ENCODE data around the gene ZGPAT.

Gene ZGPAT

DNA sequence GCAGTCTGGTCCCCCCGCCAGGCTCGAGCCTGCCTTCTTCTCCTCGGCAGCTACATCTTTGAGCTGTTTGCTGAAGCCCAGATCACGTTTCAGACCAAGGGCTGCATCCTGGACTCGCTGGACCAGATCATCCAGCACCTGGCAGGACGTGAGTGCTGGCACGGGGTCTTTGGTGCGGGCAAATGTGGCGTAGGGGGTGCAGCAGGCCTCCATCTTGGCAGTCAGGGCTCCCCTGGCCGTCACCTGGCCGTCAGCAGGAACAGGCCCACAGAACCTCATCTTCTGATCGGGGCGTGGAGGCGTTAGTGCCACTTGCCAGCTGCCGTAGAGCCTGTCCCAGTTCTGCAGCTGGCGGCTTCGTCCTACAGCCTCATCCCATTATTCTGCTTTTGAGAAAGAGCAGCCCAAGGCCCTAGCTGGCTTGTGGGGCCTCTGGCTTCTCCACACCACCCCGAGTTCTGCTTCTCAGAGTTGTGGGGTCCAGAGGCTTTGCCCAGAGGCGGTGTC lies 28.0 kb upstream of the ZGPAT start:
- H3K4me3 ChIP-seq (ENCODE audit: low read length), result no peak overlapping the region
- TF ChIP-seq, protein P1, sequence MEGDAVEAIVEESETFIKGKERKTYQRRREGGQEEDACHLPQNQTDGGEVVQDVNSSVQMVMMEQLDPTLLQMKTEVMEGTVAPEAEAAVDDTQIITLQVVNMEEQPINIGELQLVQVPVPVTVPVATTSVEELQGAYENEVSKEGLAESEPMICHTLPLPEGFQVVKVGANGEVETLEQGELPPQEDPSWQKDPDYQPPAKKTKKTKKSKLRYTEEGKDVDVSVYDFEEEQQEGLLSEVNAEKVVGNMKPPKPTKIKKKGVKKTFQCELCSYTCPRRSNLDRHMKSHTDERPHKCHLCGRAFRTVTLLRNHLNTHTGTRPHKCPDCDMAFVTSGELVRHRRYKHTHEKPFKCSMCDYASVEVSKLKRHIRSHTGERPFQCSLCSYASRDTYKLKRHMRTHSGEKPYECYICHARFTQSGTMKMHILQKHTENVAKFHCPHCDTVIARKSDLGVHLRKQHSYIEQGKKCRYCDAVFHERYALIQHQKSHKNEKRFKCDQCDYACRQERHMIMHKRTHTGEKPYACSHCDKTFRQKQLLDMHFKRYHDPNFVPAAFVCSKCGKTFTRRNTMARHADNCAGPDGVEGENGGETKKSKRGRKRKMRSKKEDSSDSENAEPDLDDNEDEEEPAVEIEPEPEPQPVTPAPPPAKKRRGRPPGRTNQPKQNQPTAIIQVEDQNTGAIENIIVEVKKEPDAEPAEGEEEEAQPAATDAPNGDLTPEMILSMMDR (conservative IDR thresholded peaks at IDR 0.05; ENCODE audit: low read length), result no peak
- DNase-seq (ENCODE audit: low read depth), result no peak

DNA sequence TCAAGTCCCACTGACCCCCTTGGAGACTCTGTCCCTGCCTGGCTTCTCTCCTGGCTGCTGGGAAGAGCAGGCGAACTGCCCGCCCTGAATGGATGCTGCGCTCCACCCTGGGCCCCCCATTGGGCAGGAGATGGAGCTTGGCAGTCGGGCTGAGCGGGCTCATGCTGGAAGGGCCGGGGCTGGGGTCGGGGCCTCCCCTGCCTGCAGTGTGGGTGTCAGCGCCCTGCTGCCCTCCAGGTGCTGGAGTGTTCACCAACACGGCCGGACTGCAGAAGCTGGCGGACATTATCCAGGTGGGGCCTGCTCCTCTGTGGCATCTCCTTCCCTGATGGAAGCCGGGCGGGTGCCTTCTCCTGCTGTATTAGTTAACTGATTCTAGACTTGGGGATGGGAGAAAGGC lies 27.4 kb upstream of the ZGPAT start:
- DNase-seq (ENCODE audit: low read depth), result no peak
- no peak overlapping the region for H3K4me3 ChIP-seq (ENCODE audit: low read length)
- TF ChIP-seq, protein P1 (conservative IDR thresholded peaks at IDR 0.05; ENCODE audit: low read length), result no peak

DNA sequence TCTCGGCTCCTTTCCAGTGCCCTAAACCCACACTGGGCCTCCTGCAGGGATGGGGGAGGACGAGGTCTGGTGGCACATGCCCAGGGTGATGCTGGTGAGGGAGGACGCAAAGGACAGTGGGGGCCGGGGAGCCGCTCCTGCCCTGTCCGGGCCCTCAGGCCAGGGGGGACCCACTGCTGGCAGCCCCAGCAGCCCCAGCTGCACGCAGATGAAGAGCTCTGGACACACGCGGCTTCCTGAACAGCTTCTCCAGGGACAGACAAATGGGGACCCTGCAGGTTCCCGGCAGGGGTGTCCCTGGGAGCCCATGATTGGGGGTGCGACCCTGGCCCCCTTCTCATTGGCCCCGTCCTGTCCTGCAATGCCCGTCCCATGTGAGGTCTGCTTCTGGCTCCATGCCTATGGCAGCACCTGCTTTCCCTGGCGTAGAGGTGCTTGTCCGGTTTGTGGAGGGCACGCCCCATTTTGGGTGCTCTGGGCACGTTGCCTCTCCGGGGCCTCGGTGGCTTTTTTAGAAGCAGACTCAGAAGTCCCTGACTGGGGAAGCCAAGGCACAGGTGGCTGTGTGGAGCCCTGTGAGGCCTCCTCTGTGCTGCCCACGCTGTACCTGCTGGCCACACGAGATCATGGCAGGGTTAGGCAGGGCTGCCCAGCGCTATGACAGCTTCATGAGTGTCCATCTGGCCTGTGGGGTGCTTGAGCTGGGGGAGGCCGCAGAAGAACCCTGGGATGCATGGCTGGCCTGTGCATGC lies 26.8 kb upstream of the ZGPAT start:
- no peak for DNase-seq (ENCODE audit: low read depth)
- H3K4me3 ChIP-seq (ENCODE audit: low read length), result no peak overlapping the region
- TF ChIP-seq, protein P1 (conservative IDR thresholded peaks at IDR 0.05; ENCODE audit: low read length), result no peak

DNA sequence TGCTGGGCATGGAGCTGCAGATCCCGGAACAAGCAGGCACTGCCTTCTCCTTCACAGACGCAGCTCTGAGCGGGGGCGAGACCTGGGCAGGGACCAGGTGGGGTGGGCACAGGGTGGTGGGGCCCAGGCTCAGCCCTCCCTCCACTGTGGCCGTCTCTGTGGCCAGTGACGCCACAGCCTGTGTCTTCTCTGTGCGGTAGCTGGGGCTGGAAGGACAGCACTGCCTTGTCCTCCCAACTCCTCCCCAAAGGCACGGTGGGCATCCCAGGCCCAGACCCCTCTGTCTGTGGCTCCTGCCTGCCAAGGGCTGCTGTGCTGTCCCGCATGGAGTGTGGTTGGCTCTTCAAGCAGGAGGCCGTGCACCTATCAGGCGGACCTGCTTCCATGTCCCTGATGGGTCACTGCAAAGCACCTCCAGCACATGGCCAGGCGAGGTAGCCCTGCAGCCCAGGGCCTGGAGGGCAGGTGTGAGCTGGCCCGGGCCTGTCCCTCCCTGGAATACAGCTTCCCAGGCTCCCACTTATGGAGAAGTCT lies 26.2 kb upstream of the ZGPAT start:
- DNase-seq (ENCODE audit: low read depth), result no peak
- TF ChIP-seq, protein P1 (conservative IDR thresholded peaks at IDR 0.05; ENCODE audit: low read length), result no peak
- no peak overlapping the region for H3K4me3 ChIP-seq (ENCODE audit: low read length)

DNA sequence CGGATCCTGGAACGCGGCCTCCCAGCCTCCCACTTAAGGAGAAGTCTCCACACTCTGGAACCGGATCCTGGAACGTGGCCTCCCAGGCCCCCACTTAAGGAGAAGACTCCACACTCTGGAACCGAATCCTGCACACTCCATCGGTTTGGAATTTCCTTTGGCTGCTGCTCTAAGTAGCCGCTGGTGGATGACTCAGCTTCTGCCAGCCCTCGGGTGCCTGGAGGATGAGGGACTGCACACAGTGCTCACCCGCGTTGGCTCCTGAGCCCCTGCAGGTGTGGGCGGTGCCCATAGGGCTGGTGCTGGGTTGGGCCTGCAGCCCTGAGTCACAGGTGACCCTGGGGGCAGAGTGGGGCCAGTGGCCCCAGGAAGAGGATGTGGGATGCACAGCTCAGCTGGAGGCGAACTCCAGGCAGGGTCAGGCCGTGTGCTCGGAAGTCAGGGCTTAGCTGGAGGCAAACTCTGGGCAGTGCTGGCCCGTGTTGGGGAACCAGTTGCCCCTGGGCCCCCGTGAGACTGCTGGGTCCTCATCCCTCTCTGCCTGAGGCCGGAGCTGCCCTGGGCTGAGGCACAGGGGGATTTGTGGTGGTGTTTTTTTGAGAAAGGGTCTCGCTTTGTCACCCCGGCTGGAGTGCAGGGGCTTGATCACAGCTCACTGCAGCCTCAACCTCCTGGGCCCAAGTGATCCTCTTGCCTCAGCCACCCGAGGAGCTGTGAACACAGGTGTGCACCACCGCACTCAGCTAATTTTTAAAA lies 25.3 kb upstream of the ZGPAT start:
- DNase-seq (ENCODE audit: low read depth), result peak; percentile 97
- no peak overlapping the region for H3K4me3 ChIP-seq (ENCODE audit: low read length)
- TF ChIP-seq, protein P1 (conservative IDR thresholded peaks at IDR 0.05; ENCODE audit: low read length), result no peak

DNA sequence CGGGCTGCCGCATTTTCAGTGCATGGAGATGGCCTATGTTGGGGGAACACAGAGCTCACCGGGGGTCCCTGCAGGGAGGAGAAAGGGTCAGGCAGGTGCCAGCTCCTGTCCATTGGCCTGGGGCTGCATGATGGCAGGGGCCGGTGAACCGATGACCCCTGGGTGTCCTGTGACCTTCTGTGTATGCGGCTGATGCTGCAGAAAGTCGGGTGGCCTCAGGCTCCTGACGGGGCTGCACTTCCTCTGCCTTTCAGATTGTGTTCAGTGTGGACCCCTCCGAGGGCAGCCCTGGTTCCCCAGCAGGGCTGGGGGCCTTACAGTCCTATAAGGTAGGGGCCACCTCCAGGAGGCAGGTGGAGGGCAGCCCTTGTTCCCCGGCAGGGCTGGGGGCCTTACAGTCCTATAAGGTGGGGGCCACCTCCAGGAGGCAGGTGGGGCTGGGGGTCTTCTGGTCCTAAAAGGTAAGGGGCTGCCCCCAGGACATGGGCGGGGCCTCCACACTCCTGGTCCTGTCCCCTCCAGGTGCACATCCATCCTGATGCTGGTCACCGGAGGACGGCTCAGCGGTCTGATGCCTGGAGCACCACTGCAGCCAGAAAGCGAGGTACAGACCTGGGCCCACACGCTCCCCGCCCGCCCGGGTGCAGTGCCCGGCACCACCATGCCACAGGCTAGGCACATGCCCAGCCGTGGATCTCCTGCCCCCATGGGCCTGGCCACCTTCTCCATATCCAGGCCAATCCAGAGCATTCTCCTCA lies 22.4 kb upstream of the ZGPAT start:
- TF ChIP-seq, protein P1 (conservative IDR thresholded peaks at IDR 0.05; ENCODE audit: low read length), result no peak
- no peak for DNase-seq (ENCODE audit: low read depth)
- no peak overlapping the region for H3K4me3 ChIP-seq (ENCODE audit: low read length)
